Keratinocyte (primary cell): ENCODE data around the gene CELSR1.

ENCODE experiments used
- EZH2 ChIP-seq: IDR thresholded peaks from one replicate; pipeline ENCODE4 v1.6.1; 2012; ENCODE audit warnings: inconsistent platforms, mild to moderate bottlenecking, low read length, moderate library complexity
- TF ChIP-seq, protein P1 (sequence below), 3 experiments: IDR thresholded peaks in 1 of 3; conservative IDR thresholded peaks in 1 of 3; optimal IDR thresholded peaks in 1 of 3; 2 replicates in 2 of 3; 3 replicates in 1 of 3; pipeline versions ENCODE3 to v1.5.1; 2011; ENCODE audit warnings: low read length in 3 of 3, mild to moderate bottlenecking in 3 of 3, moderate library complexity in 2 of 3, control low read depth in 1 of 3, inconsistent platforms in 1 of 3; ENCODE audit not compliant: insufficient read depth in 2 of 3; ENCODE audit errors: extremely low read depth in 1 of 3

DNA sequence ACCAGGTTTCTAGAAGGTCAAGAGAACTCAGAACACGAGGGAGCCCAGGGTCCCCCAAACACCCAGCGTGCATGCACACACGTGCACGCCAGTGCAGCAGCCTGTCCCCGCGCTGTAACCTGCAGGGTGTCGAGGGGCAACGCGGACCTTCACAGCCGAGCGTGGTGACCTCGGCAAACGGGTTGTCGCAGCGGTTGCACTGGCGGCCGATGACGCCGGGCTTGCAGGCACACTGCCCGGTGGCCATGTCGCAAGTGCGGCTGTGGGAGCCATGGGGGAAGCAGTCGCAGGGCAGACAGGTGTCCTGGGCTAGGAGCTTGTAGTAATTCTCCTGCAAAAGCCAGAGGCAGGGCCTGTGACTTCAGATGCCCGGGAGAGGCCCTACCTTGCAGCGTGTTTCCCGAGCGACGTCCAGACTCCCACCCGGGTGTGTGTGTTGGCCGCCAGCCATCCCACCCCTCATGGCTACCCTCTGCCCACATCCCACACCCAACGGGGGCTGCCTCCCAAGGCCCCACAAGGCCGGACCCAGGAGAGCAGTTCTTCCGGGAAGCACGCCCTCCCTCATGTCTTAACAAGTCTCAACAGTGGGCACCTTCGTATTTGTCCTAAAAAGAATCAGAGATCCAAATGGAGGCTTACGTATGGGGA, 145.8 kb downstream of the CELSR1 start:
- TF ChIP-seq, protein P1, sequence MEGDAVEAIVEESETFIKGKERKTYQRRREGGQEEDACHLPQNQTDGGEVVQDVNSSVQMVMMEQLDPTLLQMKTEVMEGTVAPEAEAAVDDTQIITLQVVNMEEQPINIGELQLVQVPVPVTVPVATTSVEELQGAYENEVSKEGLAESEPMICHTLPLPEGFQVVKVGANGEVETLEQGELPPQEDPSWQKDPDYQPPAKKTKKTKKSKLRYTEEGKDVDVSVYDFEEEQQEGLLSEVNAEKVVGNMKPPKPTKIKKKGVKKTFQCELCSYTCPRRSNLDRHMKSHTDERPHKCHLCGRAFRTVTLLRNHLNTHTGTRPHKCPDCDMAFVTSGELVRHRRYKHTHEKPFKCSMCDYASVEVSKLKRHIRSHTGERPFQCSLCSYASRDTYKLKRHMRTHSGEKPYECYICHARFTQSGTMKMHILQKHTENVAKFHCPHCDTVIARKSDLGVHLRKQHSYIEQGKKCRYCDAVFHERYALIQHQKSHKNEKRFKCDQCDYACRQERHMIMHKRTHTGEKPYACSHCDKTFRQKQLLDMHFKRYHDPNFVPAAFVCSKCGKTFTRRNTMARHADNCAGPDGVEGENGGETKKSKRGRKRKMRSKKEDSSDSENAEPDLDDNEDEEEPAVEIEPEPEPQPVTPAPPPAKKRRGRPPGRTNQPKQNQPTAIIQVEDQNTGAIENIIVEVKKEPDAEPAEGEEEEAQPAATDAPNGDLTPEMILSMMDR (optimal IDR thresholded peaks at IDR 0.05 in 1 of 3, IDR thresholded peaks at IDR 0.05 in 1 of 3, conservative IDR thresholded peaks at IDR 0.05 in 1 of 3; ENCODE audit: extremely low read depth in 1 of 3, insufficient read depth in 2 of 3, low read length in 3 of 3) = no peak
- TF ChIP-seq EZH2 = no peak
